HL-60 (cell line): ENCODE results near the gene GRXCR1.

Experiments used
- DNase-seq, 2 experiments: peaks; one replicate each; pipeline ENCODE4 v3.0.0-alpha.2; 2010 to 2020; ENCODE audit warnings: low read depth in 1 of 2, low spot score in 1 of 2
- H3K27ac ChIP-seq: fragments of 250-450 bp; sonication (Bioruptor Pico); replicated peaks from 2 replicates; pipeline ENCODE4 v1.5.1; 2020; ENCODE audit warnings: mild to moderate bottlenecking, moderate library complexity
- H3K27me3 ChIP-seq: fragments of 250-450 bp; sonication (Bioruptor Pico); 2 replicates; pipeline ENCODE4 v1.5.1; 2021; ENCODE audit warnings: mild to moderate bottlenecking, moderate library complexity; ENCODE audit not compliant: insufficient read depth, poor library complexity, severe bottlenecking
- H3K4me3 ChIP-seq: replicated peaks from 2 replicates; pipeline ENCODE4 v1.5.1; 2011; ENCODE audit warnings: mild to moderate bottlenecking, control low read depth, low read length; ENCODE audit not compliant: insufficient read depth
- CTCF ChIP-seq: IDR thresholded peaks from one replicate; pipeline ENCODE4 v1.5.1; 2011; ENCODE audit warnings: low read length, control low read depth, inconsistent platforms; ENCODE audit not compliant: insufficient read depth
- GABPA ChIP-seq: IDR thresholded peaks from 2 replicates; pipeline ENCODE4 v1.6.1; 2012; ENCODE audit warnings: low read depth
- POLR2AphosphoS5 ChIP-seq: IDR thresholded peaks from 2 replicates; pipeline ENCODE4 v1.6.1; 2012; ENCODE audit warnings: low read depth
- REST ChIP-seq: IDR thresholded peaks from 2 replicates; pipeline ENCODE4 v1.6.1; 2012; ENCODE audit warnings: low read depth; ENCODE audit not compliant: insufficient replicate concordance
- SPI1 ChIP-seq: IDR thresholded peaks from 2 replicates; pipeline ENCODE4 v1.6.1; 2012; ENCODE audit warnings: low read depth, mild to moderate bottlenecking, borderline replicate concordance

The GRXCR1 gene

GRCh38 chr4:42915484-42915883 is 23.0 kb downstream of the GRXCR1 start:
- Histone ChIP-seq H3K27ac (no peak overlapping the region), H3K4me3 (no peak overlapping the region), H3K27me3 (no peaks in the 10 kb centered on the region)
- DNase-seq, result no peak
- TF ChIP-seq GABPA (no peak), REST (no peak), SPI1 (no peak), POLR2AphosphoS5 (no peak), CTCF (no peak)

GRCh38 chr4:42917296-42917695 is 24.8 kb downstream of the GRXCR1 start:
- DNase-seq, result no peak
- Histone ChIP-seq H3K4me3 (no peak overlapping the region), H3K27me3 (no peaks in the 10 kb centered on the region), H3K27ac (no peak overlapping the region)
- TF ChIP-seq GABPA (no peak), REST (no peak), POLR2AphosphoS5 (no peak), SPI1 (no peak), CTCF (no peak)

- Histone ChIP-seq H3K27ac (no peak overlapping the region), H3K4me3 (no peak overlapping the region), H3K27me3 (no peaks in the 10 kb centered on the region)
- no peak for DNase-seq
- TF ChIP-seq POLR2AphosphoS5, result no peak
- no peak for TF ChIP-seq GABPA
- TF ChIP-seq SPI1, result no peak
- no peak for TF ChIP-seq REST
- no peak for TF ChIP-seq CTCF
Measured at GRCh38 chr4:42923431-42923830, 30.9 kb downstream of the GRXCR1 start.
